Sigmoid colon (tissue), 7 donors: Measurements from ENCODE around the gene MBTPS2. TPM values are rescaled to one million over a fixed set of nuclear protein-coding genes. Genes with fewer than 3 reads are reported as not detected.
A peak's percentile ranks its signal among the peaks of the same experiment; 100 is the strongest.

Experiments used
- DNase-seq: peaks from one replicate; pipeline ENCODE4 v3.0.0-alpha.2; 2019
- H3K27ac ChIP-seq, 4 donors: fragments of 200-600 bp; sonication (generic); one replicate each; pipeline ENCODE4 v1.5.1; 2016 to 2019; ENCODE audit warnings: mild to moderate bottlenecking in 1 of 4
- H3K27me3 ChIP-seq, 3 donors: fragments of 200-600 bp; sonication (generic); one replicate each; pipeline ENCODE4 v1.5.1; 2019; ENCODE audit warnings: mild to moderate bottlenecking in 1 of 3
- H3K36me3 ChIP-seq, 4 donors: fragments of 200-600 bp; sonication (generic); one replicate each; pipeline ENCODE4 v1.5.1; 2016 to 2019
- H3K4me1 ChIP-seq, 4 donors: fragments of 200-600 bp; sonication (generic); one replicate each; pipeline ENCODE4 v1.5.1; 2017 to 2019
- H3K4me3 ChIP-seq, 4 donors: fragments of 200-600 bp; sonication (generic); one replicate each; pipeline ENCODE4 v1.5.1; 2017 to 2019; ENCODE audit warnings: mild to moderate bottlenecking in 2 of 4, moderate library complexity in 1 of 4
- H3K9me3 ChIP-seq, 4 donors: fragments of 200-600 bp in 3 of 4; sonication (generic) in 3 of 4; one replicate each; pipeline versions ENCODE4 v1.5.1 to v1.6.1; 2013 to 2019
- EP300 ChIP-seq, 4 donors: sonication (generic); formaldehyde crosslinking; IDR thresholded peaks; one replicate each; pipeline ENCODE4 v1.6.1; 2017; ENCODE audit warnings: antibody characterized with exemption in 4 of 4
- POLR2A ChIP-seq, 2 donors: fragments of 450-650 bp; IDR thresholded peaks; one replicate each; pipeline ENCODE4 v1.6.1; 2016; ENCODE audit warnings: antibody characterized with exemption in 2 of 2, mild to moderate bottlenecking in 2 of 2, moderate library complexity in 2 of 2
- POLR2AphosphoS5 ChIP-seq, 4 donors: sonication (generic); formaldehyde crosslinking; IDR thresholded peaks; one replicate each; pipeline ENCODE4 v1.6.1; 2017; ENCODE audit warnings: antibody characterized with exemption in 4 of 4
- WGBS, 2 donors: extraction: QIAGEN DNeasy Blood & Tissue Kit; methylation state at CpG; one replicate each; pipeline ENCODE4 v1.1.7; 2013; 5-methylcytosine and 5-hydroxymethylcytosine counted together
- intact Hi-C: fragments of 100-400 bp; cut with DNase I; formaldehyde crosslinking; loops from one replicate; pipeline ENCODE4 v1.15.1; 2023
- polyA plus RNA-seq, 3 donors: library from polyadenylated mRNA; stranded (reverse); fragments of 200-250 nt; gene quantifications; one replicate each; pipeline ENCODE4 v1.2.3, GENCODE V29; 2013
- total RNA-seq, 4 donors: library from RNA; depleted of rRNA; stranded (reverse); fragments of >200 nt; gene quantifications; one replicate each; pipeline ENCODE4 v1.1.0, GENCODE V29; 2016
- TF ChIP-seq, protein P1 (sequence below), 4 experiments: fragments of 450-650 bp in 3 of 4; fragments of 200-600 bp in 1 of 4; IDR thresholded peaks; one replicate each; pipeline ENCODE4 v1.5.1; 2016 to 2019; ENCODE audit warnings: antibody characterized with exemption in 4 of 4, mild to moderate bottlenecking in 3 of 4, moderate library complexity in 2 of 4
- donor health status: healthy with polysubstance abuse.
- donor health status: Bipolar disorder and iron deficiency.
- donor health status: healthy.

The MBTPS2 gene
- total and polyA plus RNA-seq, 7 donors: under 0.01 to 15.8 (median 9.9) TPM

DNA sequence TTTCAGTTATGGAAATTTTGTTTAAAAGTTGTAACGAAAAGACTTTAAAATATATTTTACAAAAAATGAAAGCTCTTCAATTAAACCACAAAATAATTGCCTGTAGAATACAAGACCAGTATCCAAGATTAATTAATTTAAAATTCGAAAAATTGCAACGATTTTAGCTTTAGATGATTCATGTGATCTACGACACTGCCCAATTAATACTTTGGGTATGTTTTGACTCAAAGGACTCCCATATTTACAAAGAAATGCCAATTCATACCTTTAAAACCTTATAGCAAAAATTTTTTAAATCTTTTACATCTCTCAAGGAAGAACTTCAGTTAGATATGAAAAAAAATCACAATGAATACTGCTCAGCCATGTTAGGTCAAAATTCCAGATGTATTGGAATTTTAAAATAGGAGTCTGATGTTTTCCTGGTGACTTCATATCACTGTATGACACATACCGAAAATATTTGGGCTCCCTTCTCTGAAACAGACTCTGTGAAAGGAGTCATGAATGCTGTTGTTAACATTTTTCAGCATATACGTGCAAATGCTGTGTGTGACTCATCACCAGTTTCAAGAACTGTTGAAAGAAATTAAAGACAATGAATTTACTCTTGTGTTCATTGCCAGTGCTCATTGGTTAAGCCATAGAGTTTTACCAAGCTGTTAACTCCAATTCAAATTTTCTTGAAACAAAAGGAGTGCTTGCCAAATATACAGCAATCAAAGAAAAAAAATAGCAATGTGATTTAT is 87.3 kb downstream of the MBTPS2 start:
- no peaks in the 10 kb centered on the region for H3K4me1 ChIP-seq
- 65 to 72% methylated on average over 6 of the region's 6 CpGs for WGBS, 2 donors
- peak overlapping the region in 3 of 4 donors; percentile 15 to 45 (median 42) for H3K27ac ChIP-seq
- DNase-seq: no peak
- H3K4me3 ChIP-seq: peak overlapping the region in 1 of 4 donors; percentile 6
- H3K27me3 ChIP-seq: no peaks in the 10 kb centered on the region
- no peaks in the 10 kb centered on the region for H3K36me3 ChIP-seq
- H3K9me3 ChIP-seq: no peaks in the 10 kb centered on the region
- TF ChIP-seq, protein P1, sequence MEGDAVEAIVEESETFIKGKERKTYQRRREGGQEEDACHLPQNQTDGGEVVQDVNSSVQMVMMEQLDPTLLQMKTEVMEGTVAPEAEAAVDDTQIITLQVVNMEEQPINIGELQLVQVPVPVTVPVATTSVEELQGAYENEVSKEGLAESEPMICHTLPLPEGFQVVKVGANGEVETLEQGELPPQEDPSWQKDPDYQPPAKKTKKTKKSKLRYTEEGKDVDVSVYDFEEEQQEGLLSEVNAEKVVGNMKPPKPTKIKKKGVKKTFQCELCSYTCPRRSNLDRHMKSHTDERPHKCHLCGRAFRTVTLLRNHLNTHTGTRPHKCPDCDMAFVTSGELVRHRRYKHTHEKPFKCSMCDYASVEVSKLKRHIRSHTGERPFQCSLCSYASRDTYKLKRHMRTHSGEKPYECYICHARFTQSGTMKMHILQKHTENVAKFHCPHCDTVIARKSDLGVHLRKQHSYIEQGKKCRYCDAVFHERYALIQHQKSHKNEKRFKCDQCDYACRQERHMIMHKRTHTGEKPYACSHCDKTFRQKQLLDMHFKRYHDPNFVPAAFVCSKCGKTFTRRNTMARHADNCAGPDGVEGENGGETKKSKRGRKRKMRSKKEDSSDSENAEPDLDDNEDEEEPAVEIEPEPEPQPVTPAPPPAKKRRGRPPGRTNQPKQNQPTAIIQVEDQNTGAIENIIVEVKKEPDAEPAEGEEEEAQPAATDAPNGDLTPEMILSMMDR (IDR thresholded peaks at IDR 0.05): no peak
- peak in 1 of 4 donors; percentile 44 for TF ChIP-seq POLR2AphosphoS5 (IDR thresholded peaks at IDR 0.05)
- no peak for TF ChIP-seq EP300 (IDR thresholded peaks at IDR 0.05)
- no peak for TF ChIP-seq POLR2A (IDR thresholded peaks at IDR 0.05)
- intact Hi-C loops: no loop called here

DNA sequence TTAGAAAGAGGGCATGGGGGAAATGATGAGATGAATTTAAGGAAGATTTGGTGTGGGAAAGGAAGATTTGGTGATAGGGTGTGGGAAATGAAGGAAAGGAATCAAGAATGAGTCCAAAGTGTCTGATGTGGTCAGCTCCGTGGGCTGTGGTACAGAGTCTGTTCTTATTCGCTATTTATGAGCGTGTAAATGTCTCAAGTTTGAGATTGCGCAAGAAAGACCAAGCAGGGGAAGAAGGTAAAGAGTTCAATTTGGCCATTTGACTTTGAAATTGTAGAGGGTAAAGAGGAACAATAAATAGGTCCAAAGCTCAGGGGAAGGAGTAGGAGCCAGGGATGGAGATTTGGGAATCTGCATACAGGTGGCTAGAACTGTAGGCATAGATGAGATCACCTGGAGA is 89.8 kb downstream of the MBTPS2 start:
- no peak overlapping the region for H3K4me3 ChIP-seq
- H3K27ac ChIP-seq: no peak overlapping the region
- no peaks in the 10 kb centered on the region for H3K4me1 ChIP-seq
- no peaks in the 10 kb centered on the region for H3K27me3 ChIP-seq
- 84 to 89% methylated on average over 4 of the region's 4 CpGs for WGBS, 2 donors
- H3K36me3 ChIP-seq: no peaks in the 10 kb centered on the region
- DNase-seq: no peak
- TF ChIP-seq POLR2AphosphoS5 (IDR thresholded peaks at IDR 0.05) (no peak), POLR2A (IDR thresholded peaks at IDR 0.05) (no peak), EP300 (IDR thresholded peaks at IDR 0.05) (no peak)
- TF ChIP-seq, protein P1 (IDR thresholded peaks at IDR 0.05): no peak
- intact Hi-C loops: no loop called here
- H3K9me3 ChIP-seq: no peaks in the 10 kb centered on the region

DNA sequence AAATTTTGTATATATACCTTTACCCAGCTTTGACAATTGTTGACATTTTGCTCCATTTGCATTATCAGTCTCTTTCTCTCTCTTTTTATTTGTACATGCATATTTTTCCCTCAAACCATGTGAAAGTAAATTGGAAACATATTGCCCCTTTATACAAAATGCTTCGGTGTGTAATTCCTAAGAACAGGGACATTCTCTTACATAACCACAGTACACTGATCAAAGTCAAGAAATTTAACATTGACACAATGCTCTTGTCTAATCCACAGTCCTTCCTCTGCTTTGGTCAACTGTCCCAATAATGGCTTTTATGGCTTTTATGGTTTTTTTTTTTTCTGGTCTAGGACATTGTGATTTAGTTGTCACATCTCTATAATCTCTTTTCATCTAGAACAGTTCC is 91.6 kb downstream of the MBTPS2 start:
- DNase-seq: no peak
- H3K36me3 ChIP-seq: no peaks in the 10 kb centered on the region
- no peak overlapping the region for H3K4me3 ChIP-seq
- no peak overlapping the region for H3K27ac ChIP-seq
- 94 to 98% methylated on average over 1 of the region's 1 CpG for WGBS, 2 donors
- H3K27me3 ChIP-seq: no peaks in the 10 kb centered on the region
- no peaks in the 10 kb centered on the region for H3K9me3 ChIP-seq
- intact Hi-C loops: no loop called here
- H3K4me1 ChIP-seq: no peaks in the 10 kb centered on the region
- TF ChIP-seq, protein P1 (IDR thresholded peaks at IDR 0.05): no peak
- no peak for TF ChIP-seq POLR2A (IDR thresholded peaks at IDR 0.05)
- TF ChIP-seq POLR2AphosphoS5 (IDR thresholded peaks at IDR 0.05): no peak
- no peak for TF ChIP-seq EP300 (IDR thresholded peaks at IDR 0.05)

DNA sequence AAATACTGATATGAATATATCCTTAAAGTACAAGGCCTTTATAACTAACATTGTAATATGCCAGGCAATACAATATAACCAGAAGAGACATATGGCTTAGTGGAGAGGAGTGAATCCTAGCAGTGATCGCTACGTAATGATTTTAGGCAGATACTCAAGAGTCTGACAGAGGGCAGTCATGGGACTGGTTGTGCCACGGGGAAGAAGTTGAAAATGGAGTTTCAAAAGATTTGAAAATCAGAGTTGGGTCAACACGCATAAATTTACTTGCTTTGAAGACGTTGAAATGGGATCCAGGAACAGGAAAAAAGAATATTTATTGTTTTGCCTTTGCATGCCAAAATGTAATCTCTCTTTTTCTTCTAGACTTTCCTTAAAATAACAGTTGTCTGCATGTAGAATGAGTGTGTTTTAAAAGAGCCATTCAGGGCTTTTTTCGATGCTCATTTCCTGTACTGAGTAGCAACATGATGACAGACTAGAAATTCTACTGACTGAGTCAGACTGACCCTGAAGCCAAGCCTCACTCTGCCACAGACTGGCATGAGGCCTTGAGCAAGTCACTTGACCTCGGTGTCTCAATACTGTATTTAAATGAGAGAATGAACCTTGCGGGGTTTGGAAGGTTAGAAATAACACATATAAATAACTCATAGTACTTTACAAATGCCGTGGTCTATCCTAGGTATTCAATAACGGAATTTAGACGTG is 93.0 kb downstream of the MBTPS2 start:
- no peak for TF ChIP-seq EP300 (IDR thresholded peaks at IDR 0.05)
- DNase-seq: no peak
- 77 to 82% methylated on average over 11 of the region's 11 CpGs for WGBS, 2 donors
- no peaks in the 10 kb centered on the region for H3K36me3 ChIP-seq
- peak overlapping the region in 1 of 4 donors; percentile 39 for H3K27ac ChIP-seq
- intact Hi-C loops: no loop called here
- H3K9me3 ChIP-seq: no peaks in the 10 kb centered on the region
- no peak overlapping the region for H3K4me3 ChIP-seq
- H3K27me3 ChIP-seq: no peaks in the 10 kb centered on the region
- no peaks in the 10 kb centered on the region for H3K4me1 ChIP-seq

DNA sequence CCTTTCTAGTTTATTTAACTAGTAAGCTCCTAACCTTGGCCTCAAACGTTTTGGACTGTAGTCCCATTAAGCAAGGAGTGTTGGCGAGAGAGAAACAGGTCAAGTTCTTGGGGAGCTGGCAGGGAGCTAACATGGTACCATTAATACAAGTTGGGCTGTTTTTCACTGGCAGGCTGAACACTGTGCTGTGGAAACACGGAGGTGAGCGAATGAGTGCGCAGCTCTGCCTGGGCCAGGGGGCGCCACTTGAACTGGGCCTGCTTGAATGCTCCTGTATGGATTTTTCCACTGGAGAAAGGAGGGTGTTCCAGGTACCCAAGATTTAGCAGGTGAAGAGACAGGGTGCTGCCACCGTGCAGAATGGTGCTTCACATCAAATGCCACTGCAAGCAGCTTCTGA is 93.7 kb downstream of the MBTPS2 start:
- intact Hi-C loops: no loop called here
- no peaks in the 10 kb centered on the region for H3K4me1 ChIP-seq
- WGBS, 2 donors: 80 to 88% methylated on average over 7 of the region's 7 CpGs
- no peak overlapping the region for H3K4me3 ChIP-seq
- no peak for DNase-seq
- H3K27me3 ChIP-seq: no peaks in the 10 kb centered on the region
- H3K9me3 ChIP-seq: no peaks in the 10 kb centered on the region
- no peaks in the 10 kb centered on the region for H3K36me3 ChIP-seq
- H3K27ac ChIP-seq: no peak overlapping the region
- TF ChIP-seq POLR2A (IDR thresholded peaks at IDR 0.05) (no peak), POLR2AphosphoS5 (IDR thresholded peaks at IDR 0.05) (no peak), EP300 (IDR thresholded peaks at IDR 0.05) (no peak)
- TF ChIP-seq, protein P1 (IDR thresholded peaks at IDR 0.05): no peak
